Heart right ventricle (tissue), 16 donors: ENCODE measurements around the gene ZBTB1. TPM values are rescaled to one million over a fixed set of nuclear protein-coding genes. Genes with fewer than 3 reads are reported as not detected.

Experiments used
- ATAC-seq, 8 donors: fragments of 200-7000 bp; cut with Tn5 transposase; one replicate each; pipeline ENCODE4 v1.9.1; 2020; ENCODE audit warnings: mild to moderate bottlenecking in 8 of 8, moderate library complexity in 8 of 8, moderate number of reproducible peaks in 1 of 8
- DNase-seq, 2 donors: peaks; one replicate each; pipeline ENCODE4 v3.0.0-alpha.2; 2020
- H3K27ac ChIP-seq, 10 donors: fragments of 200-600 bp; sonication (generic) in 2 of 10; one replicate each; pipeline versions ENCODE4 v1.5.0 to v1.8.0; 2020 to 2022; ENCODE audit warnings: mild to moderate bottlenecking in 3 of 10
- H3K27me3 ChIP-seq, 7 donors: fragments of 200-600 bp; one replicate each; pipeline ENCODE4 v1.8.0; 2021 to 2022; ENCODE audit warnings: mild to moderate bottlenecking in 2 of 7
- H3K36me3 ChIP-seq, 9 donors: fragments of 200-600 bp; sonication (generic) in 1 of 9; one replicate each; pipeline versions ENCODE4 v1.5.0 to v1.8.0; 2020 to 2022; ENCODE audit warnings: mild to moderate bottlenecking in 2 of 9
- H3K4me1 ChIP-seq, 9 donors: fragments of 200-600 bp; sonication (generic) in 1 of 9; one replicate each; pipeline versions ENCODE4 v1.5.0 to v1.8.0; 2020 to 2022; ENCODE audit warnings: mild to moderate bottlenecking in 4 of 9
- H3K4me3 ChIP-seq, 10 donors: fragments of 200-600 bp; sonication (generic) in 2 of 10; one replicate each; pipeline versions ENCODE4 v1.5.0 to v1.8.0; 2020 to 2022; ENCODE audit warnings: mild to moderate bottlenecking in 7 of 10, moderate library complexity in 2 of 10
- H3K9me3 ChIP-seq, 11 donors: fragments of 200-600 bp in 10 of 11; sonication (generic) in 2 of 11; one replicate each; pipeline versions ENCODE4 v1.5.0 to v1.8.0; 2013 to 2022; ENCODE audit warnings: mild to moderate bottlenecking in 2 of 11, control low read depth in 1 of 11, moderate library complexity in 1 of 11
- CTCF ChIP-seq, 9 donors: fragments of 200-600 bp; sonication (generic) in 2 of 9; IDR thresholded peaks; one replicate each; pipeline versions ENCODE4 v1.5.0 to v1.8.0; 2021 to 2022; ENCODE audit warnings: antibody characterized with exemption in 9 of 9, mild to moderate bottlenecking in 5 of 9, moderate library complexity in 1 of 9
- WGBS, 2 donors: extraction: QIAGEN DNeasy Blood & Tissue Kit; methylation state at CpG; one replicate each; pipeline ENCODE4 v1.1.7; 2013; ENCODE audit warnings: inconsistent platforms in 1 of 2; 5-methylcytosine and 5-hydroxymethylcytosine counted together
- intact Hi-C, 10 donors: fragments of 100-400 bp; cut with DNase I; formaldehyde crosslinking; loops; one replicate each; pipeline versions ENCODE4 v1.11.1 to v1.14.2; 2022
- polyA plus RNA-seq, 2 donors: library from polyadenylated mRNA; stranded (reverse); fragments of 200-250 nt; gene quantifications; one replicate each; pipeline ENCODE4 v1.2.3, GENCODE V29; 2013
- total RNA-seq, 10 donors: library from RNA; stranded (reverse); fragmentation: NEBNext Ultra II Directional in 3 of 10; extraction: Animal tissue kit (Norgen Biotek cat#: 25700) in 3 of 10; gene quantifications; one replicate each; pipeline versions ENCODE4 v1.2.1 to v1.2.4, GENCODE V29; 2021 to 2023
- donor health status: Arrhythmogenic right ventricular cardiomyopathy.
- donor health status: ischemic (EF 13 %, LVEDD 7.1; RV severe dilation, severe dysfunction).
- donor health status: healthy with polysubstance abuse.
- donor health status: DM: no; HTN: yes; CAD: no.
- donor health status: DM: no; HTN: no; CAD: no.
- donor health status: ischemic (EF 25% LVEDD 6.9; RV normal size, moderate dysfunction).
- donor health status: ischemic (EF 25% LVEDD 5.7; RV mildly dilated, moderate dysfunction).
- donor health status: healthy.
- donor health status: DM: yes; HTN: yes; CAD: no.
- donor health status: Ischemic cardiomyopathy.
- donor health status: ischemic (EF 35%, LVEDD 5.7; RV mildly dilated, moderate dysfunction).
- donor health status: nonischemic (EF 11% LVEDD 7.7; RV severe dilation, severe dysfunction).
- donor health status: DM: yes; HTN: yes; CAD: no.
- donor health status: PGD.
- donor health status: ischemic (EF 29% LVEDD 5.4; RV normal size, mild dysfunction).
- donor health status: nonischemic (EF 23%, LVEDD 6.1; RV moderate dilation, normal function).

ZBTB1 gene
- total and polyA plus RNA-seq, 12 donors, result 5.6 to 26.4 (median 20.6) TPM

- no peaks in the 10 kb centered on the region for H3K9me3 ChIP-seq
- H3K4me3 ChIP-seq, result no peak overlapping the region
- peak overlapping the region in 6 of 10 donors; percentile 1 to 64 (median 32) for H3K27ac ChIP-seq
- TF ChIP-seq CTCF (IDR thresholded peaks at IDR 0.05), result no peak
- peaks cover 0 to 36% (median 19%) of the 10 kb centered on the region in 9 donors for H3K4me1 ChIP-seq
- intact Hi-C loops, result no loop called here
- ATAC-seq (peak in 2 of 8 donors; percentile 25 to 56), DNase-seq (no peak)
- H3K27me3 ChIP-seq, result no peaks in the 10 kb centered on the region
- H3K36me3 ChIP-seq, result no peaks in the 10 kb centered on the region
These were observed 68.0 kb downstream of the ZBTB1 start for GRCh38 chr14:64572386-64573104.

- H3K4me1 ChIP-seq, result peaks cover 0 to 31% (median 18%) of the 10 kb centered on the region in 9 donors
These were observed 68.5 kb downstream of the ZBTB1 start for GRCh38 chr14:64573109-64573508.

More at GRCh38 chr14:64573109-64573508, 68.5 kb downstream of the ZBTB1 start:
- TF ChIP-seq CTCF (IDR thresholded peaks at IDR 0.05), result no peak
- Histone ChIP-seq H3K27ac (peak overlapping the region in 6 of 10 donors; percentile 1 to 64 (median 25)), H3K36me3 (no peaks in the 10 kb centered on the region), H3K27me3 (no peaks in the 10 kb centered on the region), H3K4me3 (no peak overlapping the region), H3K9me3 (no peaks in the 10 kb centered on the region)
- peak in 2 of 8 donors; percentile 41 to 61 for ATAC-seq
- intact Hi-C loops, result no loop called here
- no peak for DNase-seq
- 88% methylated on average over 3 of the region's 3 CpGs for WGBS, 2 donors

Other genes with a start within 250 kb of the ZBTB1 start
- 1 to 10 TPM in 4 of 10 donors, under 1 TPM in 6; 0.23 to 1.6 (median 0.88) TPM for gene ESR2, start 210.4 kb upstream of the ZBTB1 start, total RNA-seq
- under 1 TPM; 0.12 to 0.15 TPM for gene ESR2, start 210.4 kb upstream of the ZBTB1 start, polyA plus RNA-seq
- 10 to 100 TPM; 49.8 to 85.2 (median 66.9) TPM for gene MTHFD1, start 116.4 kb upstream of the ZBTB1 start, total RNA-seq
- gene MTHFD1, start 116.4 kb upstream of the ZBTB1 start, polyA plus RNA-seq, result 10 to 100 TPM; 34.5 to 47.7 TPM
- under 1 TPM; 0.12 to 0.51 (median 0.20) TPM for gene AKAP5, start 39.3 kb upstream of the ZBTB1 start, total RNA-seq
- under 1 TPM; 0.07 to 0.09 TPM for gene AKAP5, start 39.3 kb upstream of the ZBTB1 start, polyA plus RNA-seq
- 10 to 100 TPM; 17.4 to 24.7 (median 21.2) TPM for gene ZBTB25, start 932 bp upstream of the ZBTB1 start, total RNA-seq
- gene ZBTB25, start 932 bp upstream of the ZBTB1 start, polyA plus RNA-seq, result 10 to 100 TPM in 1 of 2 donors, 1 to 10 TPM in 1; 3.0 to 13.5 TPM
- gene HSPA2, start 36.0 kb downstream of the ZBTB1 start, total RNA-seq, result 10 to 100 TPM in 9 of 10 donors, 1 to 10 TPM in 1; 9.4 to 77.6 (median 34.8) TPM
- 10 to 100 TPM in 1 of 2 donors, 1 to 10 TPM in 1; 2.6 to 10.3 TPM for gene HSPA2, start 36.0 kb downstream of the ZBTB1 start, polyA plus RNA-seq
- under 1 TPM in 8 of 10 donors, not detected in 2; 0.20 to 0.85 (median 0.49) TPM for gene PPP1R36, start 45.2 kb downstream of the ZBTB1 start, total RNA-seq
- gene PPP1R36, start 45.2 kb downstream of the ZBTB1 start, polyA plus RNA-seq, result under 1 TPM; 0.07 to 0.59 TPM
- gene PLEKHG3, start 199.7 kb downstream of the ZBTB1 start, total RNA-seq, result 10 to 100 TPM; 11.2 to 25.5 (median 16.2) TPM
- 1 to 10 TPM; 5.0 to 9.4 TPM for gene PLEKHG3, start 199.7 kb downstream of the ZBTB1 start, polyA plus RNA-seq